Osteoblast (primary cell): ENCODE measurements around the gene IVD. TPM values are rescaled to one million over a fixed set of nuclear protein-coding genes. Genes with fewer than 3 reads are reported as not detected.

Experiments used
- DNase-seq: peaks from one replicate; pipeline ENCODE4 v3.0.0; 2011; ENCODE audit warnings: low spot score, mixed read lengths; ENCODE audit not compliant: insufficient read length; ENCODE audit errors: missing footprints
- H2AFZ ChIP-seq: 2 replicates; pipeline ENCODE4 v1.6.0; 2011; ENCODE audit warnings: mild to moderate bottlenecking, low read length
- H3K27ac ChIP-seq: 2 replicates; pipeline ENCODE4 v1.5.1; 2011; ENCODE audit warnings: mild to moderate bottlenecking, low read depth, low read length, moderate library complexity
- H3K27me3 ChIP-seq: 2 replicates; pipeline ENCODE4 v1.6.0; 2012; ENCODE audit warnings: mild to moderate bottlenecking, control low read depth, inconsistent platforms, low read length, moderate library complexity; ENCODE audit not compliant: insufficient read depth
- H3K36me3 ChIP-seq: 2 replicates; pipeline ENCODE4 v1.5.1; 2011; ENCODE audit warnings: mild to moderate bottlenecking, low read length, control low read depth, moderate library complexity; ENCODE audit not compliant: insufficient read depth
- H3K4me1 ChIP-seq: 2 replicates; pipeline ENCODE4 v1.5.1; 2011; ENCODE audit warnings: mild to moderate bottlenecking, low read length, control low read depth, moderate library complexity; ENCODE audit not compliant: insufficient read depth
- H3K4me2 ChIP-seq: 2 replicates; pipeline ENCODE4 v1.6.0; 2011; ENCODE audit warnings: mild to moderate bottlenecking, low read length; ENCODE audit not compliant: insufficient read depth
- H3K4me3 ChIP-seq: fragments of 200-600 bp; sonication (generic); 3 replicates; pipeline ENCODE4 v1.5.1; 2012; ENCODE audit warnings: mild to moderate bottlenecking, low read length, inconsistent platforms; ENCODE audit not compliant: insufficient read depth
- H3K79me2 ChIP-seq: 2 replicates; pipeline ENCODE4 v1.6.0; 2012; ENCODE audit warnings: mild to moderate bottlenecking, low read length, control low read depth, inconsistent platforms; ENCODE audit not compliant: insufficient read depth
- H3K9me3 ChIP-seq: 2 replicates; pipeline ENCODE4 v1.5.1; 2011; ENCODE audit warnings: low read depth, low read length, control low read depth
- H4K20me1 ChIP-seq: 2 replicates; pipeline ENCODE4 v1.6.0; 2012; ENCODE audit warnings: mild to moderate bottlenecking, low read length, control low read depth; ENCODE audit not compliant: insufficient read depth
- CTCF ChIP-seq: IDR thresholded peaks from 2 replicates; pipeline ENCODE4 v1.5.1; 2011; ENCODE audit warnings: mild to moderate bottlenecking, low read depth, low read length, moderate library complexity; ENCODE audit errors: extremely low read depth
- total RNA-seq: library from RNA; depleted of rRNA; stranded (reverse); fragments of >200 nt; gene quantifications from 2 replicates; pipeline ENCODE4 v1.2.3, GENCODE V29; 2012

IVD gene
- total RNA-seq, 1 donor = 46.3 TPM

GRCh38 chr15:40467261-40467615, 61.6 kb downstream of the IVD start:
- peaks cover 8% of the 10 kb centered on the region for H4K20me1 ChIP-seq
- H3K79me2 ChIP-seq = peaks cover 5% of the 10 kb centered on the region
- no peak overlapping the region for H2AFZ ChIP-seq
- no peak overlapping the region for H3K27ac ChIP-seq
- peaks cover 27% of the 10 kb centered on the region for H3K36me3 ChIP-seq
- peaks cover 21% of the 10 kb centered on the region for H3K4me1 ChIP-seq
- no peaks in the 10 kb centered on the region for H3K9me3 ChIP-seq
- TF ChIP-seq CTCF = no peak
- H3K27me3 ChIP-seq = no peaks in the 10 kb centered on the region
- no peak for DNase-seq
- H3K4me2 ChIP-seq = no peak overlapping the region
- no peak overlapping the region for H3K4me3 ChIP-seq

GRCh38 chr15:40468898-40469331, 63.3 kb downstream of the IVD start:
- H3K9me3 ChIP-seq = no peaks in the 10 kb centered on the region
- H2AFZ ChIP-seq = no peak overlapping the region
- H3K4me3 ChIP-seq = no peak overlapping the region
- H3K27me3 ChIP-seq = no peaks in the 10 kb centered on the region
- H3K27ac ChIP-seq = no peak overlapping the region
- TF ChIP-seq CTCF = no peak
- no peak for DNase-seq
- peaks cover 15% of the 10 kb centered on the region for H3K36me3 ChIP-seq
- H3K4me2 ChIP-seq = no peak overlapping the region
- peaks cover 5% of the 10 kb centered on the region for H3K79me2 ChIP-seq
- peaks cover 21% of the 10 kb centered on the region for H3K4me1 ChIP-seq
- peaks cover 12% of the 10 kb centered on the region for H4K20me1 ChIP-seq

- Histone ChIP-seq H3K4me3 (peak overlapping the region; percentile 81), H3K27me3 (no peaks in the 10 kb centered on the region), H3K27ac (peak overlapping the region; percentile 26), H3K4me2 (peak overlapping the region; percentile 72), H2AFZ (peak overlapping the region; percentile 26), H4K20me1 (peaks cover 12% of the 10 kb centered on the region), H3K4me1 (peaks cover 21% of the 10 kb centered on the region), H3K9me3 (no peaks in the 10 kb centered on the region), H3K79me2 (peaks cover 5% of the 10 kb centered on the region), H3K36me3 (peaks cover 8% of the 10 kb centered on the region)
- TF ChIP-seq CTCF = no peak
- peak; percentile 90 for DNase-seq
These were observed 64.3 kb downstream of the IVD start for GRCh38 chr15:40469776-40470390.

- DNase-seq = peak; percentile 98
- peak within 1 kb of the TSS; percentile 97 for H3K4me2 ChIP-seq
These were observed 65.0 kb downstream of the IVD start, which contains the start of gene CHST14 for GRCh38 chr15:40470423-40471104. CHST14 (plus strand) TSS chr15:40470984; CDS start chr15:40471214, 230 bp downstream.

More at GRCh38 chr15:40470423-40471104, 65.0 kb downstream of the IVD start, which contains the start of gene CHST14:
- Histone ChIP-seq H3K9me3 (no peaks in the 10 kb centered on the region), H3K27me3 (no peaks in the 10 kb centered on the region), H3K27ac (peak within 1 kb of the TSS; percentile 26), H3K4me3 (peak within 1 kb of the TSS; percentile 81), H4K20me1 (peaks cover 12% of the 10 kb centered on the region), H3K36me3 (peaks cover 2% of the 10 kb centered on the region), H3K79me2 (peaks cover 5% of the 10 kb centered on the region), H3K4me1 (peaks cover 21% of the 10 kb centered on the region), H2AFZ (peak within 1 kb of the TSS; percentile 83)
- no peak for TF ChIP-seq CTCF
